ENCODE results near the gene KCNJ6. TPM values are rescaled to one million over a fixed set of nuclear protein-coding genes. Genes with fewer than 3 reads are reported as not detected.

The KCNJ6 gene
- total RNA-seq, 1 experiment from 2014 or later: 1.2 TPM

GRCh38 chr21:37932936-37933335 is 16.7 kb upstream of the KCNJ6 start:
- Histone ChIP-seq H4K91ac (ENCODE audit: insufficient read length, low read depth, low read length) (no peak overlapping the region), H3K79me1 (ENCODE audit: insufficient read depth, low read depth, low read length, poor library complexity, severe bottlenecking) (no peaks in the 10 kb centered on the region), H2AK5ac (ENCODE audit: insufficient read length, low read length) (no peak overlapping the region), H2BK5ac (ENCODE audit: insufficient read length, low read length) (no peak overlapping the region), H4K8ac (replicated peaks; ENCODE audit: insufficient read length, low read depth, low read length) (no peak overlapping the region), H3K27ac (ENCODE audit: insufficient read length, low read depth, low read length) (no peak overlapping the region), H2AFZ (ENCODE audit: low read length) (no peak overlapping the region), H2BK120ac (ENCODE audit: low read depth, low read length, poor library complexity, severe bottlenecking) (no peak overlapping the region), H3K4me2 (ENCODE audit: insufficient read depth, insufficient read length, low read length) (no peak overlapping the region), H3T11ph (ENCODE audit: low read length) (no peak overlapping the region), H4K20me1 (ENCODE audit: control insufficient read depth, insufficient read depth, insufficient read length) (no peaks in the 10 kb centered on the region), H3K79me2 (ENCODE audit: insufficient read depth, low read length) (no peaks in the 10 kb centered on the region), H3K18ac (ENCODE audit: insufficient read length, low read depth, low read length) (no peak overlapping the region), H3K27me3 (ENCODE audit: insufficient read depth, low read length) (no peaks in the 10 kb centered on the region), H3K23ac (ENCODE audit: insufficient read length, low read depth, low read length) (no peak overlapping the region), H2BK12ac (ENCODE audit: insufficient read length, low read depth, low read length) (no peak overlapping the region), H3K9ac (ENCODE audit: extremely low read depth, insufficient read length, low read length) (no peak overlapping the region), H2BK20ac (ENCODE audit: low read depth, low read length, poor library complexity, severe bottlenecking) (no peak overlapping the region), H2BK15ac (ENCODE audit: low read depth, low read length) (no peak overlapping the region), H3K56ac (ENCODE audit: insufficient read length, low read depth, low read length) (no peak overlapping the region), H4K5ac (ENCODE audit: insufficient read length, low read depth, low read length) (no peak overlapping the region), H3K9me3 (ENCODE audit: control insufficient read depth, low read depth, low read length) (no peaks in the 10 kb centered on the region), H3K23me2 (ENCODE audit: insufficient read length, low read depth, low read length, poor library complexity, severe bottlenecking) (no peaks in the 10 kb centered on the region), H3K14ac (ENCODE audit: insufficient read depth, low read length) (no peak overlapping the region), H3K4ac (ENCODE audit: low read depth, low read length) (no peak overlapping the region), H3K4me1 (ENCODE audit: insufficient read depth, low read length) (no peaks in the 10 kb centered on the region)
- Mint-ChIP-seq H3K9me3 (peaks cover 4 to 12% of the 10 kb centered on the region in 2 experiments), H3K4me1 (no peaks in the 10 kb centered on the region), H3K27ac (no peak overlapping the region), H3K27me3 (ENCODE audit: low read depth) (no peaks in the 10 kb centered on the region; the same call in 1 of the 2 replicates), H3K36me3 (ENCODE audit: insufficient read depth in 1 of 3, low read depth in 3 of 3) (peaks cover 0 to 4% (median 0%) of the 10 kb centered on the region in 3 experiments; a peak in 1 of 7 replicates), H3K4me3 (no peak overlapping the region)
- no peak for TF ChIP-seq CTCF (conservative IDR thresholded peaks at IDR 0.05)
- no peak for DNase-seq
- WGBS (ENCODE audit: extremely low coverage, insufficient read length, low lambda C conversion rate): no CpG with 5 or more reads among the region's 2 CpGs

All from H9 (cell line).